GM19468 (cell line): Measurements from ENCODE around the gene CHAT.

Experiments used
- ATAC-seq: cut with Tn5 transposase; IDR thresholded peaks from one replicate; pipeline ENCODE4 v1.9.1; 2021; ENCODE audit warnings: mild to moderate bottlenecking, moderate library complexity, moderate number of reproducible peaks; ENCODE audit not compliant: unreplicated experiment; ENCODE audit errors: extremely low read depth

CHAT gene

GRCh38 chr10:49596493-49596809 lies 17.4 kb upstream of the CHAT start:
- no peak for ATAC-seq

GRCh38 chr10:49596836-49597235 lies 17.0 kb upstream of the CHAT start:
- ATAC-seq: no peak

GRCh38 chr10:49597426-49598163 lies 16.2 kb upstream of the CHAT start:
- no peak for ATAC-seq

GRCh38 chr10:49598164-49598856 lies 15.5 kb upstream of the CHAT start:
- no peak for ATAC-seq

GRCh38 chr10:49598986-49599385 lies 14.9 kb upstream of the CHAT start:
- ATAC-seq: no peak

- no peak for ATAC-seq
Observed at GRCh38 chr10:49599546-49599945, 14.3 kb upstream of the CHAT start.

GRCh38 chr10:49600046-49600445 lies 13.8 kb upstream of the CHAT start:
- ATAC-seq: no peak

- no peak for ATAC-seq
Observed at GRCh38 chr10:49600781-49601400, 12.9 kb upstream of the CHAT start.

- no peak for ATAC-seq
Observed at GRCh38 chr10:49601857-49602256, 12.0 kb upstream of the CHAT start.

GRCh38 chr10:49602380-49603023 lies 11.3 kb upstream of the CHAT start:
- ATAC-seq: no peak

- ATAC-seq: no peak
Observed at GRCh38 chr10:49605216-49605938, 8.5 kb upstream of the CHAT start.

GRCh38 chr10:49605939-49606509 lies 7.8 kb upstream of the CHAT start:
- ATAC-seq: no peak

GRCh38 chr10:49606981-49607535 lies 6.8 kb upstream of the CHAT start:
- no peak for ATAC-seq

- ATAC-seq: no peak
Observed at GRCh38 chr10:49608166-49609005, 5.5 kb upstream of the CHAT start.

GRCh38 chr10:49609006-49609282 lies 4.9 kb upstream of the CHAT start:
- ATAC-seq: no peak

GRCh38 chr10:49609283-49610113 lies 4.3 kb upstream of the CHAT start:
- no peak for ATAC-seq

- no peak for ATAC-seq
Observed at GRCh38 chr10:49610114-49610457, 3.8 kb upstream of the CHAT start, which contains the start of gene SLC18A3. SLC18A3 (plus strand) TSS chr10:49610310; CDS start chr10:49610741, 431 bp downstream.

- ATAC-seq: no peak
Observed at GRCh38 chr10:49610458-49611165, 3.2 kb upstream of the CHAT start.
